Body of pancreas (tissue), 4 donors: ENCODE data around the gene MCTP1. TPM values are rescaled to one million over a fixed set of nuclear protein-coding genes. Genes with fewer than 3 reads are reported as not detected.

Experiments
- ATAC-seq: fragments of 150-250 bp; one replicate; pipeline ENCODE4 v1.9.1; 2016
- DNase-seq, 4 donors: peaks; one replicate each; pipeline ENCODE4 v3.0.0-alpha.2; 2019
- H3K27ac ChIP-seq, 4 donors: fragments of 200-600 bp; sonication (generic); 1 replicate in 3 of 4; 2 replicates in 1 of 4; pipeline versions ENCODE4 v1.5.1 to v1.6.1; 2016 to 2019; ENCODE audit warnings: mild to moderate bottlenecking in 1 of 4, mixed read lengths in 1 of 4, moderate library complexity in 1 of 4
- H3K27me3 ChIP-seq, 2 donors: fragments of 200-600 bp; sonication (generic); one replicate each; pipeline ENCODE4 v1.6.0; 2016; ENCODE audit warnings: mild to moderate bottlenecking in 1 of 2
- H3K36me3 ChIP-seq, 2 donors: fragments of 200-600 bp; sonication (generic); replicated peaks in 1 of 2; 2 replicates each; pipeline ENCODE4 v1.5.1; 2016; ENCODE audit warnings: low read depth in 2 of 2; ENCODE audit not compliant: insufficient read depth in 1 of 2
- H3K4me1 ChIP-seq: fragments of 200-600 bp; sonication (generic); one replicate; pipeline ENCODE4 v1.6.0; 2016
- H3K4me3 ChIP-seq, 2 donors: fragments of 200-600 bp; sonication (generic); 1 replicate in 1 of 2; 2 replicates in 1 of 2; pipeline ENCODE4 v1.5.1; 2016 to 2019
- H3K9me3 ChIP-seq, 3 donors: fragments of 200-600 bp; sonication (generic); 1 replicate in 2 of 3; 2 replicates in 1 of 3; pipeline ENCODE4 v1.5.1; 2016
- CTCF ChIP-seq, 7 experiments: fragments of 450-650 bp in 4 of 7; fragments of 200-600 bp in 3 of 7; sonication (generic) in 3 of 7; IDR thresholded peaks; one replicate each; pipeline ENCODE4 v1.5.1; 2016 to 2019; ENCODE audit warnings: antibody characterized with exemption in 7 of 7
- POLR2A ChIP-seq, 3 donors: fragments of 450-650 bp; IDR thresholded peaks; one replicate each; pipeline ENCODE4 v1.6.1; 2016; ENCODE audit warnings: antibody characterized with exemption in 3 of 3, mild to moderate bottlenecking in 2 of 3
- WGBS, 2 donors: methylation state at CpG; one replicate each; pipeline ENCODE4 v1.1.5; 2017; 5-methylcytosine and 5-hydroxymethylcytosine counted together
- intact Hi-C: fragments of 100-400 bp; cut with DNase I; formaldehyde crosslinking; loops from one replicate; pipeline ENCODE4 v1.15.1; 2023
- total RNA-seq, 2 donors: library from RNA; depleted of rRNA; stranded (reverse); fragments of >200 nt; gene quantifications; one replicate each; pipeline ENCODE4 v1.1.0, GENCODE V29; 2016

Gene MCTP1
- total RNA-seq, 2 donors from 2014 or later, result 3.6 to 8.8 TPM

- Histone ChIP-seq H3K9me3 (no peaks in the 10 kb centered on the region), H3K27ac (no peak overlapping the region), H3K4me1 (no peaks in the 10 kb centered on the region), H3K36me3 (no peaks in the 10 kb centered on the region), H3K27me3 (no peaks in the 10 kb centered on the region), H3K4me3 (no peak overlapping the region)
- TF ChIP-seq POLR2A (IDR thresholded peaks at IDR 0.05), result no peak
- no peak for TF ChIP-seq CTCF (IDR thresholded peaks at IDR 0.05)
- intact Hi-C loops, result no loop called here
- DNase-seq, result no peak
- ATAC-seq, result no peak
Measured at GRCh38 chr5:95241161-95241560, 43.7 kb downstream of the MCTP1 start.

GRCh38 chr5:95238560-95239325 lies 46.2 kb downstream of the MCTP1 start:
- DNase-seq, result no peak
- TF ChIP-seq POLR2A (IDR thresholded peaks at IDR 0.05) (no peak), CTCF (IDR thresholded peaks at IDR 0.05) (no peak)
- ATAC-seq, result no peak
- 47 to 56% methylated on average over 10 of the region's 10 CpGs for WGBS, 2 donors
- no peak overlapping the region for H3K4me3 ChIP-seq
- H3K27me3 ChIP-seq, result no peaks in the 10 kb centered on the region
- H3K27ac ChIP-seq, result no peak overlapping the region
- H3K36me3 ChIP-seq, result no peaks in the 10 kb centered on the region
- intact Hi-C loops, result no loop called here
- no peaks in the 10 kb centered on the region for H3K4me1 ChIP-seq
- no peaks in the 10 kb centered on the region for H3K9me3 ChIP-seq

- WGBS, 2 donors, result 56 to 69% methylated on average over 5 of the region's 5 CpGs
- Histone ChIP-seq H3K27ac (no peak overlapping the region), H3K4me1 (no peaks in the 10 kb centered on the region), H3K9me3 (no peaks in the 10 kb centered on the region), H3K4me3 (no peak overlapping the region), H3K27me3 (no peaks in the 10 kb centered on the region), H3K36me3 (no peaks in the 10 kb centered on the region)
- no peak for TF ChIP-seq CTCF (IDR thresholded peaks at IDR 0.05)
- no peak for TF ChIP-seq POLR2A (IDR thresholded peaks at IDR 0.05)
- intact Hi-C loops, result no loop called here
- DNase-seq (no peak), ATAC-seq (no peak)
Measured at GRCh38 chr5:95237324-95237723, 47.6 kb downstream of the MCTP1 start.

GRCh38 chr5:95235439-95235982 lies 49.4 kb downstream of the MCTP1 start:
- no peak for ATAC-seq
- H3K9me3 ChIP-seq, result no peaks in the 10 kb centered on the region
- no peak overlapping the region for H3K4me3 ChIP-seq
- H3K36me3 ChIP-seq, result no peaks in the 10 kb centered on the region
- no peak overlapping the region for H3K27ac ChIP-seq
- TF ChIP-seq CTCF (IDR thresholded peaks at IDR 0.05) (no peak), POLR2A (IDR thresholded peaks at IDR 0.05) (no peak)
- intact Hi-C loops, result no loop called here
- 61 to 68% methylated on average over 1 of the region's 1 CpG for WGBS, 2 donors
- no peak for DNase-seq
- no peaks in the 10 kb centered on the region for H3K27me3 ChIP-seq
- no peaks in the 10 kb centered on the region for H3K4me1 ChIP-seq

GRCh38 chr5:95229646-95230045 lies 55.2 kb downstream of the MCTP1 start:
- ATAC-seq (no peak), DNase-seq (no peak)
- TF ChIP-seq CTCF (IDR thresholded peaks at IDR 0.05), result no peak
- intact Hi-C loops, result no loop called here
- Histone ChIP-seq H3K4me3 (no peak overlapping the region), H3K9me3 (no peaks in the 10 kb centered on the region), H3K27me3 (no peaks in the 10 kb centered on the region), H3K36me3 (no peaks in the 10 kb centered on the region), H3K4me1 (no peaks in the 10 kb centered on the region), H3K27ac (no peak overlapping the region)
- 86 to 89% methylated on average over 2 of the region's 2 CpGs for WGBS, 2 donors
